Hippocampal formation (tissue), 2 donors: Measurements from ENCODE around the gene FAAP20.
A peak's percentile ranks its signal among the peaks of the same experiment; 100 is the strongest.

ENCODE experiments used
- DNase-seq, 2 donors: peaks; one replicate each; lab custom pipeline; 2025; lab: John Stamatoyannopoulos, UW

The FAAP20 gene

GRCh38 chr1:2177946-2178538 is 16.5 kb downstream of the FAAP20 start:
- DNase-seq, result no peak

- no peak for DNase-seq
Observed at GRCh38 chr1:2177541-2177940, 17.0 kb downstream of the FAAP20 start.

- no peak for DNase-seq
Observed at GRCh38 chr1:2176615-2177014, 18.0 kb downstream of the FAAP20 start.

DNA sequence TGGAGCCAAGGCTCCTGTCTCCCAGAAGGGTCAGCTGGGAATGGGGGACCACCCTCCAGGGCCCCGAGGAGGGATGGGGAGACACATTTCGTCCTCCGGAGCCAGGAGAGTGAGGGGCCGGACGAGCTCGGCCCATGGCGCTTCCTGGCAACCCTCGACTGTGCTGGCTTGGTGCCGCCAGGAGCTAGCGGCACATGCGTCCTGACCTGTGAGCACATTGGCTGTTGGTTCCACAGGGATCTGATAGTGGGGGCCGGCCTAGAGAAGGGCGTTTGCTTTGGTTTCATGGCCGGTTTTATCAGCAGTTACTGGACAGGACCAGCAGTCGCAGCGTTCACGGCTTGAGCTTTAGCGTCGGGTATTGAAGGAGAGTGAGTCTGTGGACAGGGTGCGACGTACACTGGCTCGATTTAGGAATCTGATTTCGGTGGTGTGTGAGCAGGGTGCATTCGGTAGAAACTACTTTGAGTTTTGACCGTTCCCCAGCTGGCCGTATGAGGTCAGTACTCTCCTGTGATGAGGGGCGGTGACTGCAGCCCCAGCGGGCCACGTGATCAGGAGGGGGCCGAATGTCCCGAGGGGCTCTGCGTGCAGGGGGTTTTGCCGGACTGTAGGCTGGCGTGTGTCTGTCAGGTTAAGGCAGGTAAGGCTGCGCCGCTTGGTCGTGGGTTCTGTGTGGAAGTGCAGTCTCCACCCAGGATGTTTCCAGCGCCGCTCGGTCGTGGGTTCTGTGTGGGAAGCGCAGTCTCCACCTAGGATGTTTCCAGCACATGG is 18.7 kb downstream of the FAAP20 start:
- DNase-seq, result no peak

GRCh38 chr1:2175055-2175414 is 19.5 kb downstream of the FAAP20 start:
- no peak for DNase-seq

DNA sequence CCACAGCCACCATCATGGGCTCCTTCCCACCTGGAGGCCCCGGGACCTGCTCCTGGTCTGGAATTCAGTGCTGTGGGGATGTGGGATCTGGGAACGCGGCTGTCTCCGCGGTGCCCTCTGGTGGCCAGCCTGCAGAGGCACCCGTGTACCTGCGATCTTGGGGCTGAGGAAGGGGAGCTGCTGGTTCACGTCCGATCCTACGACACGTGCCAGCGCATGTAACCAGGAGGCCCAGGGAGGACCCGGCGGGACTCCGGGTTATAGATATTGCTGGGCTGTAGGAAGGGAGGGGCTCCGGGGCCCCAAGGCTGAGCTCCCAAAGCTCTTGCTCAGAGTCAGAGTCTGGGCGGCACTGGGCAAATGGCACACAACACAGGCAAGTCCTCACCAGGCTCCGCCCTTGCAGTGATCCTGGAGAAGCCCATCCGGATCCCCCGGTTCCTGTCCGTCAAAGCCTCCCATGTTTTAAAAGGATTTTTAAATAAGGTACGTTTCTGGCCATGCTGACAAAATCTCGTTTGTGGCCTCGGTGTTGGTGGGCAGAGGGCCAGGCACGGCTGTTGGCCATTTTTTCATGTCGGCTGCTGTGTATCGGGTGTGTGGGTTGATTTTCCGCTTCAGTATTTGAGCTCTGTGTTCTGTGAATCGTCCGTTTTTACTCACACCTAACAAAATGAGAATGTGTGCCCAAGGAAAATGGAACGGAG is 20.1 kb downstream of the FAAP20 start:
- DNase-seq, result peak; percentile 13 to 39

DNA sequence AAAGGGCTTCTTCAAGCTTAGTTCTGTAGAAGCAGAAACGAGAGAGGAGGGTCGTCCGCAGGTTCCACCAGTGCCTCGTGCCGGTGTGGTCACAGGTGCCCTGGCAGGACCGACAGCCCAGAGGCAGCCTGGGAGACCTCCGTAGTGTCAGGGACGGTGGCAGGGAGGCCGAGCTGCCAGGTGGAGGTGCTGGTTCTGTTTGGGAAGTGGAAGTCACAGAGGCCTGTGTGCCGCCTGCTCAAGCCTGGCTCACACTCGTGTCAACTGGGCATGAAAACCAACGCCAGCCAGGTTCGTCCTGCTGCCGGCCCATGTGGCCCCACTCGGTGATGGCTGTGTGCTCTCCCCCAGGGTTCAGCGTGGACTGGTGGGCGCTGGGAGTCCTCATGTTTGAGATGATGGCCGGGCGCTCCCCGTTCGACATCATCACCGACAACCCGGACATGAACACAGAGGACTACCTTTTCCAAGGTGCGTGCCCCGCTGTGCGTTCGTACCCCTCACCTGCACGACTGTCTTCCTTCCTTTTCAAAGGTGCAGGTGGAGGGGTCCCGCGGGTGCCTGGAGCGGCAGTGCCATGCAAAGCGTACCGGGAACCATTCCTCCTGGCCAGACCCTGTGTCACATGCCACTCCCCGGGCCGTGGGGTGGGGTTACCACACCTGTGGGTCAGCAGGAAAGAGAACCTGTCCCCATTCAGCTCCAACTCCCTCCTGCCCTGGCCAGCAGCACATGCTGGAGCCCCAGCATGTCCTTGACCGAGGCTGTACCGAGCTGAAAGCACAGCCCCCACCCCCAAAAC is 20.8 kb downstream of the FAAP20 start:
- DNase-seq, result no peak

GRCh38 chr1:2172551-2173146 is 21.9 kb downstream of the FAAP20 start:
- DNase-seq, result no peak

DNA sequence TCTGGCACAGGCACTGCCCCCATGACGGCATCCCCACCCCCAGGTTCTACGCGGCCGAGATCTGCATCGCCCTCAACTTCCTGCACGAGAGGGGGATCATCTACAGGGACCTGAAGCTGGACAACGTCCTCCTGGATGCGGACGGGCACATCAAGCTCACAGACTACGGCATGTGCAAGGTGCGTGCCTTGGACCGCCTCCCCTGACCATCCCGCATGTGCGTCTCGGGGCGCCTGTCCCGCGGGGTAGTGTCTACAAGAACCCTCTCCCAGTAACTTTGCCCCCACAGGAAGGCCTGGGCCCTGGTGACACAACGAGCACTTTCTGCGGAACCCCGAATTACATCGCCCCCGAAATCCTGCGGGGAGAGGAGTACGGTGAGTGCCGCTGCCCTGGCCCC is 22.6 kb downstream of the FAAP20 start:
- DNase-seq, result no peak

- no peak for DNase-seq
Observed at GRCh38 chr1:2170211-2170610, 24.4 kb downstream of the FAAP20 start.

GRCh38 chr1:2169200-2169836 is 25.3 kb downstream of the FAAP20 start:
- DNase-seq, result no peak

- no peak for DNase-seq
Observed at GRCh38 chr1:2168535-2168934, 26.0 kb downstream of the FAAP20 start.

DNA sequence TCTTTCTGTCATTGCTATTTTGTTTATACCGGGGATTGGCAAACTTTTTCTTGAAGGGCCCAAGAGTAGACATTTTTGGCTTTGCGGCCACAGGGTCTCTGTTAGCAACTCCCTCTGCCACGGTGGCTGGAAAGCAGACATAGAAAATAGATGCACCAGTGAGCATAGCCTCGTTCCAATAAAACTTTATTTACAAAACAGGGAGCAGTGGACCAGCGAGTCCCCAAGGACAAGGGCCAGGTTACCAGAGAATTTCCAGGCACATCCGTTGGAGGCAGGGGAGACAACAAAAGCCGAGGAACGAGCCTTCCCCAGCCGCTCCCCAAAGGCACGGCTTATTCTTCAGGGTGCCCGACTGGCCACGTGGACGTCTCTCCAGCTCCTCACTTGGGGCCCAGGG is 26.5 kb downstream of the FAAP20 start:
- DNase-seq, result no peak

DNA sequence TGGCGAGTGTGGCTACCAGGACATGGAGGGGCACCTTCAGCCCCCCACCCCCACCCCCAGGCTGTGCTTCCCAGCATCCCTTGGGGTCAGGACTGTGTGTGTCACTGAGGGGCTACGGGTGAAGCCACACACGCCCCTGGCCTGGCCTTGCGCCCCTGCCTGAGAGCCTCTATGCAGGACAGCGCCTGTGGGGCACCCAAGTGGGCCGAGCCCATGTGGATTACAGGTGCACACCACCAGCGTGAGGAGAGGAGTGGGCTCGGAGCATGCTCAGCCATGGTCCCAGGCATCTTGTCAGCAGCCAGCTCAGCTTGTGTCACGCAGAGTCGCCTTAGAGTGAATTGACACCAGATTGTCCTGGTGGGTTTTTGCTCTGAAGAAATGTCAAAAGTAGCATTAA is 27.9 kb downstream of the FAAP20 start:
- no peak for DNase-seq

DNA sequence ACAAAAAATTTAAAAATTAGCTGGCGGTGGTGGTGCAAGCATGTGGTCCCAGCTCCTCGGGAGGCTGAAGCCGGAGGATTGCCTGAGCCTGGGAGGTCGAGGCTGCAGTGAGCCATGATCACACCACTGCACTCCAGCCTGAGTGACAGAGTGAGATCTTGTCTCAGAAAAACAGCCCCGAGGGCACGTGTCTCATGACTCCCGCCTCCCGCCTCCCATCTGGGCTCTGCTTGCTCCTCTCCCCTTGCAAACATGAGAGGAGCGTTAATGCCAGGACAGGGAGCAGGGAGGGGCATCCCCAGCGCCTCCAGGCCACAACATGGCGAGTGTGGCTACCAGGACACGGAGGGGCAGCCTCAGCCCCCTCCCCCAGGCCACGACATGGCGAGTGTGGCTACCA is 28.3 kb downstream of the FAAP20 start:
- DNase-seq, result no peak

GRCh38 chr1:2165646-2166045 is 28.9 kb downstream of the FAAP20 start:
- no peak for DNase-seq

DNA sequence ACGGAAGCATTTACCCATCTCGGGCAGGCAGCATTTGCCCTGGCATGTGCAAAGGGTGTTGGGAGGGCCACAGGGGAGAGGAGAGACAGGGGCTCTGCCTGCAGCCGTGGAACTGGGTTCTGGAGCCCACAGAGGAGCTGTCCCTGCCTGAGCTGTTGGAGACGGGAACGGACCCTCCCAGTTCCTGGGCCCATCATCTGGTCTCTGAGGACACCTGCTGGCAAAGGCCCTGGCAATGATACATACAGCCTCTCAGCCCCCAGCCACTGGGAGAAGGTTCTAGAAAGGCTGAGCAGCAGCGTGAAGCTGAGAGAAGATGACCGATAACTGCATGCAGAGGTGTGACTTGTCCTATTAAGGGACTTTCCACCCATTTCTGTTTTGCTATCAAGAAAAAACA is 31.4 kb downstream of the FAAP20 start:
- DNase-seq, result no peak

DNA sequence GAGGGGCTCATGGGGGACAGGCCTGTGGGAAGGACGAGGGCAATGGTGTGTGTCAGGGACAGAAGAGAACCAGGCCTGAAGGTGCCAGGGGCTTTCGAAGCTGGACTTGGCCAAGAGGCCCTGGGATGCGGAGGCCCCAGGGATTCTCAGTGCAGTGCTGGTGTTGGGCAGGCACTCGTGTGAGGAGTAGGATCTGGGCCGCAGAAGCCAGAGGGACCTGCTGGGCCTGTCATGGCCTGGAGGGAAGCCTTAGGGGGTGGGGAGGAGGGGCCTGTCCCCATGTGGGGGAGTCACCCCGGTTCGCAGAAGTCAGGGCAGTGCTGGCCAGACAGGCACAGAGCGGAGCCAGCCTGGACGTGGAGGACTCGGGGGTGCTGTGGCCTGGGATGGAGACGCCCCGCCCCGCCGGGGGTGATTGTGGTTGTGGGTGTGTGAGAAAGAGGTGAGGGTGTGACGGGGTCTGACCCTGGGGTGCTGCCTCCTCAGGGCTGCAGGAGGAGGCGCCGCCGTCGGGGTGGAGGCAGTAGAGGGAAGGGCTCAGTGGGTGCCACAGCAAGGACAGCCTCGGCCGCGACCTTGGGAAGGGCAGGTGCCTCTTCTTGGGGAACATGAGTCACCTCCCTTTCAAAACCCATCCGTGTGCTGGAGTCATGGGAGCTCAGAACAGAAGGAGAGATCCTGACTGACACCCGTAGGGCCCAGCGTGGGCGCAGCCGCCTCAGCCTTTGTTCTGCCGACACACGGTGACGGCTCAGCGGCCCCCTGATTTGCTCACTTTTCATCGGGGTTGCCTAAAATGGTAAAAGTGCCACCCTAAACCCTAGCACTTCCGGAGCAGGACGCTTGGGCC is 33.9 kb downstream of the FAAP20 start:
- DNase-seq, result no peak

DNA sequence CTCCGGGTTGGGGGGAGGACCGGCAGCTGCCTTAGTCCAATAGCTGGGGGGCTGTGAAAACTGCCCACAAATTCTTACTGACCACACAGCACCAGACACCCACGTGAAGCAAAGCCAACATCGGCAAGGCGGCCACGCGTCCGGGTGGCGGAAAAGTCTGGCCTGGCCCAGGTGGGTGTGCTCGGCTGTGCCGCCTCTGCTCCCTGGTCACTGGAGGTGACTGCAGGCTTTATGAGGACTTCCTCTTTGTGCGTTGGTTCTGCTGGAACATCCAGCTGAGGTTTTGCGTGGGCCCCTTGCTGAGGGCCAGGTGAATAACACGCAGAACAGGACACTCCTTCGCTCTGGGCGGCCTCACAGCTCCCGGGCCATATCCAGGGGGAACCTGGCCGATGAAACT is 35.4 kb downstream of the FAAP20 start:
- DNase-seq, result no peak

GRCh38 chr1:2158272-2158671 is 36.3 kb downstream of the FAAP20 start:
- DNase-seq, result peak in 1 of 2 donors; percentile 18

DNA sequence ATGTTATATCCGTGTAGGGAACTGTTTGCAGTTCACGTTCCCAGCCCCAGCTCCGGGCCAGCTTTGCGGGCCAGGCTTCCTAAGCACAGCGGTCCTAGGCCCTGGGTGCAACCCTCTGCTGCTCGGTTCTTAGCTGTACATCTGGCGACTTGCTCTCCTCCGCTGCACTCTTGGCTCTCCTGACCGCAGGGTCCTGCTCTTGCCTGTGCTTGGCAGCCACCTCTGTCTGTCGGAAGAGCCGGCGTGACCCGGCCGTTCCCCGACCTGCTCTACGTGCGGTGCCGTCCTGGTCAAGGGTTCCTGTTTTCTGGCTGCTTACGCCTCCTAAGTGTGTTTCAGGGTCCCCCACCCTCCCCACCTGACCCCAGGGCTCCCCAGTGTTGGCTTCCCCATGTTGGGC is 36.7 kb downstream of the FAAP20 start:
- DNase-seq, result no peak
